ENCODE data around the gene MAP2K5. TPM values are rescaled to one million over a fixed set of nuclear protein-coding genes. Genes with fewer than 3 reads are reported as not detected.

Gene MAP2K5
- total RNA-seq, 6 experiments from 2014 or later: 5.0 to 11.6 (median 8.8) TPM

GRCh38 chr15:67719330-67719959 is 176.9 kb downstream of the MAP2K5 start:
- H3K4me1 ChIP-seq: no peaks in the 10 kb centered on the region
- DNase-seq (no peak), ATAC-seq (no peak)
- intact Hi-C loops (cut with DNase I): no loop called here
- no peaks in the 10 kb centered on the region for H3K9me3 ChIP-seq
- WGBS (ENCODE audit: insufficient coverage, low coverage, low lambda C conversion rate, missing lambda C conversion rate): 54% methylated on average over 1 of the region's 1 CpG
- TF ChIP-seq, protein P1, sequence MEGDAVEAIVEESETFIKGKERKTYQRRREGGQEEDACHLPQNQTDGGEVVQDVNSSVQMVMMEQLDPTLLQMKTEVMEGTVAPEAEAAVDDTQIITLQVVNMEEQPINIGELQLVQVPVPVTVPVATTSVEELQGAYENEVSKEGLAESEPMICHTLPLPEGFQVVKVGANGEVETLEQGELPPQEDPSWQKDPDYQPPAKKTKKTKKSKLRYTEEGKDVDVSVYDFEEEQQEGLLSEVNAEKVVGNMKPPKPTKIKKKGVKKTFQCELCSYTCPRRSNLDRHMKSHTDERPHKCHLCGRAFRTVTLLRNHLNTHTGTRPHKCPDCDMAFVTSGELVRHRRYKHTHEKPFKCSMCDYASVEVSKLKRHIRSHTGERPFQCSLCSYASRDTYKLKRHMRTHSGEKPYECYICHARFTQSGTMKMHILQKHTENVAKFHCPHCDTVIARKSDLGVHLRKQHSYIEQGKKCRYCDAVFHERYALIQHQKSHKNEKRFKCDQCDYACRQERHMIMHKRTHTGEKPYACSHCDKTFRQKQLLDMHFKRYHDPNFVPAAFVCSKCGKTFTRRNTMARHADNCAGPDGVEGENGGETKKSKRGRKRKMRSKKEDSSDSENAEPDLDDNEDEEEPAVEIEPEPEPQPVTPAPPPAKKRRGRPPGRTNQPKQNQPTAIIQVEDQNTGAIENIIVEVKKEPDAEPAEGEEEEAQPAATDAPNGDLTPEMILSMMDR (IDR thresholded peaks at IDR 0.05): no peak
- TF ChIP-seq POLR2A (IDR thresholded peaks at IDR 0.05): no peak
- H3K27ac ChIP-seq: no peak overlapping the region
- no peaks in the 10 kb centered on the region for H3K27me3 ChIP-seq
- no peaks in the 10 kb centered on the region for H3K36me3 ChIP-seq
- H3K4me3 ChIP-seq: no peak overlapping the region

DNA sequence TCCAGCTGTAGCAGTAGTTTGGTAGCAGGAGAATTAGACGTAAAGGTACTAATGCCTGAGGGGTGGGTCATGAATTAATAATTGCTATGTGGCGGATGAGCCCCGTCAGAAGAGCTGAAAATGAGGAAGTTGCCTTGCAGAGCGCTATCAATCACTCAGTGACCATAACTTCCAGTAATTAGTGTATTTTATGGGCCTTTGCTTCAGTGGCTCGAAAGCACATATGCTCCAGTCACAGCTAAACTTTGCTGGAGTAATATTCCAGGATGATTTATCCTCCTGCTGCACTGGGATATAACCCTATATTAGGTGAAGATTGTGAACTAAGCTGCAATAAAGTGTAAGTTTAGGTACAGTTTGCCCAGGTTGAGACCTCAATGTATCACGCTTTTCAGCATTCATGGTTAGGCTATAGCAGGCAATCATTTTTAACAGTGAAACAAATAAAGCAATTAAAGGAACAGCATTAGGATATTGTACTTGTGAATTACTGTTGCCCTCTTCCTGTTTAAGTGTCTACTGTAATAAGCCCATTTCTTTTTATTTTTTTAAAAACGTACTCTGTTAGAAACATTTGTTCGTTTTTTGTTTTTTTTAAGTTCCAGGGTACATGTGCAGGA is 178.2 kb downstream of the MAP2K5 start:
- Histone ChIP-seq H3K27me3 (no peaks in the 10 kb centered on the region), H3K9me3 (no peaks in the 10 kb centered on the region), H3K4me3 (no peak overlapping the region), H3K4me1 (no peaks in the 10 kb centered on the region), H3K27ac (no peak overlapping the region), H3K36me3 (no peaks in the 10 kb centered on the region)
- DNase-seq (no peak), ATAC-seq (no peak)
- intact Hi-C loops (cut with DNase I): no loop called here
- TF ChIP-seq, protein P1 (IDR thresholded peaks at IDR 0.05): no peak
- TF ChIP-seq POLR2A (IDR thresholded peaks at IDR 0.05): no peak
- 73% methylated on average over 8 of the region's 8 CpGs for WGBS (ENCODE audit: insufficient coverage, low coverage, low lambda C conversion rate, missing lambda C conversion rate)

- DNase-seq (no peak), ATAC-seq (no peak)
- Histone ChIP-seq H3K27me3 (no peaks in the 10 kb centered on the region), H3K36me3 (no peaks in the 10 kb centered on the region), H3K4me3 (no peak overlapping the region), H3K9me3 (no peaks in the 10 kb centered on the region), H3K27ac (no peak overlapping the region), H3K4me1 (no peaks in the 10 kb centered on the region)
- 92% methylated on average over 5 of the region's 5 CpGs for WGBS (ENCODE audit: insufficient coverage, low coverage, low lambda C conversion rate, missing lambda C conversion rate)
- intact Hi-C loops (cut with DNase I): no loop called here
- no peak for TF ChIP-seq POLR2A (IDR thresholded peaks at IDR 0.05)
These were observed 179.7 kb downstream of the MAP2K5 start for GRCh38 chr15:67722030-67722817.

GRCh38 chr15:67723294-67724024 is 181.0 kb downstream of the MAP2K5 start:
- H3K4me3 ChIP-seq: no peak overlapping the region
- no peaks in the 10 kb centered on the region for H3K36me3 ChIP-seq
- no peak for DNase-seq
- TF ChIP-seq, protein P1 (IDR thresholded peaks at IDR 0.05): no peak
- intact Hi-C loops (cut with DNase I): no loop called here
- H3K4me1 ChIP-seq: no peaks in the 10 kb centered on the region
- ATAC-seq: no peak
- H3K9me3 ChIP-seq: no peaks in the 10 kb centered on the region
- no peaks in the 10 kb centered on the region for H3K27me3 ChIP-seq
- no peak overlapping the region for H3K27ac ChIP-seq
- WGBS (ENCODE audit: insufficient coverage, low coverage, low lambda C conversion rate, missing lambda C conversion rate): 80% methylated on average over 4 of the region's 4 CpGs

All from right lobe of liver (tissue), 6 donors.